Measurements from ENCODE around the gene SGF29.
"Not testable (repeated sequence)": the region's sequence is repeated elsewhere in the genome, so short reads cannot be mapped to it uniquely, and the experiment has no call there.

Gene SGF29

GRCh38 chr16:28534542-28535373, 19.0 kb upstream of the SGF29 start:
- no peak for DNase-seq

GRCh38 chr16:28537076-28537475, 16.6 kb upstream of the SGF29 start:
- DNase-seq = no peak

GRCh38 chr16:28537964-28538732, 15.6 kb upstream of the SGF29 start:
- no peak for DNase-seq

GRCh38 chr16:28538733-28539596, 14.8 kb upstream of the SGF29 start, which contains the start of gene NUPR1:
Gene NUPR1, minus strand, starts transcription at chr16:28538974. Its CDS starts 67 bp downstream, at chr16:28538907.
- DNase-seq = no peak

- no peak for DNase-seq
Observed at GRCh38 chr16:28540346-28540745, 13.4 kb upstream of the SGF29 start.

GRCh38 chr16:28542646-28543045, 11.1 kb upstream of the SGF29 start:
- no peak for DNase-seq

GRCh38 chr16:28543072-28543471, 10.6 kb upstream of the SGF29 start:
- DNase-seq = no peak

GRCh38 chr16:28544998-28545397, 8.7 kb upstream of the SGF29 start:
- no peak for DNase-seq

- not testable (repeated sequence) for DNase-seq
Observed at GRCh38 chr16:28545964-28546363, 7.8 kb upstream of the SGF29 start.

- no peak for DNase-seq
Observed at GRCh38 chr16:28546626-28547025, 7.1 kb upstream of the SGF29 start.

GRCh38 chr16:28548306-28548802, 5.4 kb upstream of the SGF29 start:
- DNase-seq = no peak

GRCh38 chr16:28549301-28549899, 4.3 kb upstream of the SGF29 start:
- DNase-seq = no peak

- DNase-seq = no peak
Observed at GRCh38 chr16:28554634-28555423, 1.1 kb downstream of the SGF29 start.

- DNase-seq = no peak
Observed at GRCh38 chr16:28555561-28555960, 1.8 kb downstream of the SGF29 start.

- DNase-seq = no peak
Observed at GRCh38 chr16:28556914-28557320, 3.2 kb downstream of the SGF29 start.

- DNase-seq = no peak
Observed at GRCh38 chr16:28558456-28558855, 4.7 kb downstream of the SGF29 start.

GRCh38 chr16:28561557-28562187, 8.0 kb downstream of the SGF29 start:
- DNase-seq = no peak

GRCh38 chr16:28562199-28562598, 8.5 kb downstream of the SGF29 start:
- DNase-seq = no peak

GRCh38 chr16:28563218-28563617, 9.5 kb downstream of the SGF29 start:
- DNase-seq = no peak

- not testable (repeated sequence) for DNase-seq
Observed at GRCh38 chr16:28566233-28566925, 12.7 kb downstream of the SGF29 start.
